IPS DF 4.7 (cell line): ENCODE measurements around the gene SLC2A11.
"Not testable (repeated sequence)": the region's sequence is repeated elsewhere in the genome, so short reads cannot be mapped to it uniquely, and the experiment has no call there.

Experiments used
- DNase-seq: peaks from one replicate; pipeline ENCODE4 v3.0.0-alpha.2; 2013; ENCODE audit warnings: low spot score; ENCODE audit errors: extremely low read depth

The SLC2A11 gene

GRCh38 chr22:23907423-23907822 is 49.7 kb downstream of the SLC2A11 start:
- DNase-seq = not testable (repeated sequence)

GRCh38 chr22:23908587-23909205 is 51.0 kb downstream of the SLC2A11 start:
- DNase-seq = no peak

- DNase-seq = no peak
Observed at GRCh38 chr22:23909296-23909898, 51.7 kb downstream of the SLC2A11 start.

- no peak for DNase-seq
Observed at GRCh38 chr22:23910496-23911190, 53.0 kb downstream of the SLC2A11 start.

GRCh38 chr22:23911318-23911980 is 53.8 kb downstream of the SLC2A11 start:
- no peak for DNase-seq

GRCh38 chr22:23912293-23912903 is 54.7 kb downstream of the SLC2A11 start:
- DNase-seq = no peak

GRCh38 chr22:23913306-23913660 is 55.6 kb downstream of the SLC2A11 start:
- DNase-seq = no peak

GRCh38 chr22:23913661-23914353 is 56.1 kb downstream of the SLC2A11 start:
- peak; percentile 93 for DNase-seq

GRCh38 chr22:23915290-23915689 is 57.6 kb downstream of the SLC2A11 start:
- DNase-seq = no peak

- not testable (repeated sequence) for DNase-seq
Observed at GRCh38 chr22:23920267-23920611, 62.6 kb downstream of the SLC2A11 start.

GRCh38 chr22:23921586-23922201 is 64.0 kb downstream of the SLC2A11 start:
- DNase-seq = not testable (repeated sequence)

- no peak for DNase-seq
Observed at GRCh38 chr22:23922921-23923320, 65.2 kb downstream of the SLC2A11 start.

- no peak for DNase-seq
Observed at GRCh38 chr22:23925020-23925606, 67.4 kb downstream of the SLC2A11 start.

- DNase-seq = no peak
Observed at GRCh38 chr22:23926561-23926960, 68.9 kb downstream of the SLC2A11 start.
